ENCODE measurements around the gene IPO8. TPM values are rescaled to one million over a fixed set of nuclear protein-coding genes. Genes with fewer than 3 reads are reported as not detected.
A peak's percentile ranks its signal among the peaks of the same experiment; 100 is the strongest.

The IPO8 gene
- total RNA-seq (2012; rRNA removed), result 18.8 and 22.1 TPM in 2 replicates

GRCh38 chr12:30695199-30696102, at the start of gene IPO8:
TSS of gene IPO8 (minus strand) at chr12:30695869. CDS start at chr12:30695647, 222 bp downstream.
- peak within 1 kb of the TSS; percentile 92 for H3K4me2 ChIP-seq (ENCODE audit: low read length)
- no peaks in the 10 kb centered on the region for H3K27me3 ChIP-seq (ENCODE audit: control insufficient read depth, insufficient read depth, low read length)
- no peaks in the 10 kb centered on the region for H3K9me3 ChIP-seq (replicated peaks; ENCODE audit: low read length)
- H3K4me1 ChIP-seq (ENCODE audit: control insufficient read depth, insufficient read depth, low read length), result peaks cover 40% of the 10 kb centered on the region
- H3K4me3 ChIP-seq (ENCODE audit: low read length), result peak within 1 kb of the TSS; percentile 89
- peak within 1 kb of the TSS; percentile 88 for H3K9ac ChIP-seq (ENCODE audit: low read depth, low read length)
- no peaks in the 10 kb centered on the region for H3K36me3 ChIP-seq (ENCODE audit: insufficient read depth, low read length)

- Histone ChIP-seq H3K4me2 (ENCODE audit: low read length) (no peak overlapping the region), H3K36me3 (ENCODE audit: insufficient read depth, low read length) (peaks cover 52% of the 10 kb centered on the region), H3K4me1 (ENCODE audit: control insufficient read depth, insufficient read depth, low read length) (peaks cover 6% of the 10 kb centered on the region), H3K9ac (ENCODE audit: low read depth, low read length) (no peak overlapping the region), H3K4me3 (ENCODE audit: low read length) (no peak overlapping the region), H3K9me3 (replicated peaks; ENCODE audit: low read length) (no peaks in the 10 kb centered on the region), H3K27me3 (ENCODE audit: control insufficient read depth, insufficient read depth, low read length) (no peaks in the 10 kb centered on the region)
Observed at GRCh38 chr12:30744321-30744720, 48.7 kb upstream of the IPO8 start.

GRCh38 chr12:30740274-30740673, 44.6 kb upstream of the IPO8 start:
- Histone ChIP-seq H3K4me3 (ENCODE audit: low read length) (no peak overlapping the region), H3K9ac (ENCODE audit: low read depth, low read length) (no peak overlapping the region), H3K4me2 (ENCODE audit: low read length) (no peak overlapping the region), H3K4me1 (ENCODE audit: control insufficient read depth, insufficient read depth, low read length) (no peaks in the 10 kb centered on the region), H3K9me3 (replicated peaks; ENCODE audit: low read length) (no peaks in the 10 kb centered on the region), H3K36me3 (ENCODE audit: insufficient read depth, low read length) (peaks cover 30% of the 10 kb centered on the region), H3K27me3 (ENCODE audit: control insufficient read depth, insufficient read depth, low read length) (no peaks in the 10 kb centered on the region)

GRCh38 chr12:30739020-30739419, 43.4 kb upstream of the IPO8 start:
- H3K4me3 ChIP-seq (ENCODE audit: low read length), result no peak overlapping the region
- H3K9me3 ChIP-seq (replicated peaks; ENCODE audit: low read length), result no peaks in the 10 kb centered on the region
- no peaks in the 10 kb centered on the region for H3K4me1 ChIP-seq (ENCODE audit: control insufficient read depth, insufficient read depth, low read length)
- H3K9ac ChIP-seq (ENCODE audit: low read depth, low read length), result no peak overlapping the region
- no peaks in the 10 kb centered on the region for H3K27me3 ChIP-seq (ENCODE audit: control insufficient read depth, insufficient read depth, low read length)
- H3K4me2 ChIP-seq (ENCODE audit: low read length), result no peak overlapping the region
- peaks cover 34% of the 10 kb centered on the region for H3K36me3 ChIP-seq (ENCODE audit: insufficient read depth, low read length)

GRCh38 chr12:30732954-30733637, 37.4 kb upstream of the IPO8 start:
- Histone ChIP-seq H3K4me2 (ENCODE audit: low read length) (no peak overlapping the region), H3K36me3 (ENCODE audit: insufficient read depth, low read length) (peaks cover 57% of the 10 kb centered on the region), H3K27me3 (ENCODE audit: control insufficient read depth, insufficient read depth, low read length) (no peaks in the 10 kb centered on the region)

GRCh38 chr12:30730011-30730410, 34.3 kb upstream of the IPO8 start:
- Histone ChIP-seq H3K4me3 (ENCODE audit: low read length) (no peak overlapping the region), H3K4me2 (ENCODE audit: low read length) (no peak overlapping the region), H3K36me3 (ENCODE audit: insufficient read depth, low read length) (peaks cover 64% of the 10 kb centered on the region), H3K27me3 (ENCODE audit: control insufficient read depth, insufficient read depth, low read length) (no peaks in the 10 kb centered on the region), H3K9me3 (replicated peaks; ENCODE audit: low read length) (no peaks in the 10 kb centered on the region), H3K4me1 (ENCODE audit: control insufficient read depth, insufficient read depth, low read length) (peaks cover 11% of the 10 kb centered on the region), H3K9ac (ENCODE audit: low read depth, low read length) (no peak overlapping the region)

More at GRCh38 chr12:30732954-30733637, 37.4 kb upstream of the IPO8 start:
- Histone ChIP-seq H3K4me1 (ENCODE audit: control insufficient read depth, insufficient read depth, low read length) (no peaks in the 10 kb centered on the region), H3K4me3 (ENCODE audit: low read length) (no peak overlapping the region), H3K9me3 (replicated peaks; ENCODE audit: low read length) (no peaks in the 10 kb centered on the region), H3K9ac (ENCODE audit: low read depth, low read length) (no peak overlapping the region)

GRCh38 chr12:30729547-30729946, 33.9 kb upstream of the IPO8 start:
- no peak overlapping the region for H3K9ac ChIP-seq (ENCODE audit: low read depth, low read length)
- no peak overlapping the region for H3K4me2 ChIP-seq (ENCODE audit: low read length)
- H3K9me3 ChIP-seq (replicated peaks; ENCODE audit: low read length), result no peaks in the 10 kb centered on the region
- peaks cover 60% of the 10 kb centered on the region for H3K36me3 ChIP-seq (ENCODE audit: insufficient read depth, low read length)
- peaks cover 11% of the 10 kb centered on the region for H3K4me1 ChIP-seq (ENCODE audit: control insufficient read depth, insufficient read depth, low read length)
- no peaks in the 10 kb centered on the region for H3K27me3 ChIP-seq (ENCODE audit: control insufficient read depth, insufficient read depth, low read length)
- H3K4me3 ChIP-seq (ENCODE audit: low read length), result no peak overlapping the region

- Histone ChIP-seq H3K9me3 (replicated peaks; ENCODE audit: low read length) (no peaks in the 10 kb centered on the region), H3K4me2 (ENCODE audit: low read length) (no peak overlapping the region), H3K9ac (ENCODE audit: low read depth, low read length) (no peak overlapping the region), H3K4me3 (ENCODE audit: low read length) (no peak overlapping the region), H3K4me1 (ENCODE audit: control insufficient read depth, insufficient read depth, low read length) (peaks cover 11% of the 10 kb centered on the region), H3K36me3 (ENCODE audit: insufficient read depth, low read length) (peaks cover 63% of the 10 kb centered on the region), H3K27me3 (ENCODE audit: control insufficient read depth, insufficient read depth, low read length) (no peaks in the 10 kb centered on the region)
Observed at GRCh38 chr12:30726647-30727046, 31.0 kb upstream of the IPO8 start.

GRCh38 chr12:30725739-30726138, 30.1 kb upstream of the IPO8 start:
- Histone ChIP-seq H3K9me3 (replicated peaks; ENCODE audit: low read length) (no peaks in the 10 kb centered on the region), H3K27me3 (ENCODE audit: control insufficient read depth, insufficient read depth, low read length) (no peaks in the 10 kb centered on the region), H3K4me1 (ENCODE audit: control insufficient read depth, insufficient read depth, low read length) (peaks cover 11% of the 10 kb centered on the region), H3K4me2 (ENCODE audit: low read length) (peak overlapping the region; percentile 30), H3K36me3 (ENCODE audit: insufficient read depth, low read length) (peaks cover 63% of the 10 kb centered on the region), H3K4me3 (ENCODE audit: low read length) (no peak overlapping the region), H3K9ac (ENCODE audit: low read depth, low read length) (no peak overlapping the region)

GRCh38 chr12:30719060-30719459, 23.4 kb upstream of the IPO8 start:
- Histone ChIP-seq H3K9me3 (replicated peaks; ENCODE audit: low read length) (no peaks in the 10 kb centered on the region), H3K36me3 (ENCODE audit: insufficient read depth, low read length) (peaks cover 78% of the 10 kb centered on the region), H3K4me1 (ENCODE audit: control insufficient read depth, insufficient read depth, low read length) (no peaks in the 10 kb centered on the region), H3K27me3 (ENCODE audit: control insufficient read depth, insufficient read depth, low read length) (no peaks in the 10 kb centered on the region), H3K4me3 (ENCODE audit: low read length) (no peak overlapping the region), H3K9ac (ENCODE audit: low read depth, low read length) (no peak overlapping the region), H3K4me2 (ENCODE audit: low read length) (no peak overlapping the region)

GRCh38 chr12:30707613-30708342, 12.1 kb upstream of the IPO8 start:
- Histone ChIP-seq H3K27me3 (ENCODE audit: control insufficient read depth, insufficient read depth, low read length) (no peaks in the 10 kb centered on the region), H3K9me3 (replicated peaks; ENCODE audit: low read length) (no peaks in the 10 kb centered on the region), H3K9ac (ENCODE audit: low read depth, low read length) (no peak overlapping the region), H3K4me3 (ENCODE audit: low read length) (no peak overlapping the region), H3K4me1 (ENCODE audit: control insufficient read depth, insufficient read depth, low read length) (peaks cover 7% of the 10 kb centered on the region), H3K36me3 (ENCODE audit: insufficient read depth, low read length) (peaks cover 33% of the 10 kb centered on the region), H3K4me2 (ENCODE audit: low read length) (no peak overlapping the region)
